ENCODE results near the gene PPIA.

GRCh38 chr7:44787762-44788161 is 8.7 kb upstream of the PPIA start:
- no peak for TF ChIP-seq CTCF (IDR thresholded peaks at IDR 0.05)
- no peak for TF ChIP-seq POLR2A (IDR thresholded peaks at IDR 0.05)
- no peak for TF ChIP-seq POLR2AphosphoS5 (IDR thresholded peaks at IDR 0.05)
- TF ChIP-seq EP300 (IDR thresholded peaks at IDR 0.05): no peak
